NCI-H1436 treated with DMSO at 0.1 percent for 48 hours (cell line): ENCODE results near the gene PHKB.

Experiments used
- DNase-seq: peaks from one replicate; lab custom pipeline; 2025; lab: John Stamatoyannopoulos, UW

PHKB gene

GRCh38 chr16:47687694-47688093 lies 226.6 kb downstream of the PHKB start:
- DNase-seq, result no peak

- DNase-seq, result no peak
These were observed 232.1 kb downstream of the PHKB start for GRCh38 chr16:47693226-47693625.

GRCh38 chr16:47694543-47694942 lies 233.4 kb downstream of the PHKB start:
- no peak for DNase-seq

- DNase-seq, result no peak
These were observed 234.6 kb downstream of the PHKB start for GRCh38 chr16:47695756-47696155.

GRCh38 chr16:47697826-47698225 lies 236.7 kb downstream of the PHKB start:
- DNase-seq, result no peak

GRCh38 chr16:47699106-47699505 lies 238.0 kb downstream of the PHKB start:
- no peak for DNase-seq

GRCh38 chr16:47700857-47701587 lies 239.9 kb downstream of the PHKB start:
- no peak for DNase-seq

GRCh38 chr16:47705266-47705665 lies 244.1 kb downstream of the PHKB start:
- DNase-seq, result no peak

GRCh38 chr16:47711809-47712208 lies 250.7 kb downstream of the PHKB start:
- DNase-seq, result no peak

- no peak for DNase-seq
These were observed 251.4 kb downstream of the PHKB start for GRCh38 chr16:47712276-47713224.

- no peak for DNase-seq
These were observed 252.1 kb downstream of the PHKB start for GRCh38 chr16:47713225-47713595.

- DNase-seq, result no peak
These were observed 254.4 kb downstream of the PHKB start for GRCh38 chr16:47715442-47716083.

- no peak for DNase-seq
These were observed 255.4 kb downstream of the PHKB start for GRCh38 chr16:47716571-47716970.

- DNase-seq, result no peak
These were observed 258.6 kb downstream of the PHKB start for GRCh38 chr16:47719713-47720112.

- DNase-seq, result no peak
These were observed 260.0 kb downstream of the PHKB start for GRCh38 chr16:47721006-47721637.

- DNase-seq, result no peak
These were observed 260.9 kb downstream of the PHKB start for GRCh38 chr16:47722046-47722445.

GRCh38 chr16:47724115-47724785 lies 263.1 kb downstream of the PHKB start:
- DNase-seq, result no peak

GRCh38 chr16:47725188-47725695 lies 264.1 kb downstream of the PHKB start:
- DNase-seq, result no peak

GRCh38 chr16:47726031-47726675 lies 265.0 kb downstream of the PHKB start:
- DNase-seq, result no peak

- DNase-seq, result no peak
These were observed 266.0 kb downstream of the PHKB start for GRCh38 chr16:47727131-47727530.

GRCh38 chr16:47728205-47728604 lies 267.1 kb downstream of the PHKB start:
- no peak for DNase-seq
